ENCODE results near the gene FBF1. TPM values are rescaled to one million over a fixed set of nuclear protein-coding genes. Genes with fewer than 3 reads are reported as not detected.

Gene FBF1
- total and polyA plus RNA-seq, 9 of the 15 experiments (the other 6 are each of a cell fraction or from before 2014, with no cell fraction given) = 0.46 to 14.9 (median 7.5) TPM

GRCh38 chr17:75902406-75902805, 38.4 kb downstream of the FBF1 start:
- DNase-seq (ENCODE audit: extremely low read depth in 1 of 4, low spot score in 3 of 4) = no peak
- in situ Hi-C loops (cut with MboI) = no loop called here

More at GRCh38 chr17:75902406-75902805, 38.4 kb downstream of the FBF1 start:
- no peak for TF ChIP-seq ZNF830 (CRISPR knock-in tag; IDR thresholded peaks at IDR 0.05)
- no peak for TF ChIP-seq ETV5 (CRISPR knock-in tag; IDR thresholded peaks at IDR 0.05; ENCODE audit: low read depth)
- TF ChIP-seq ZNF263 (CRISPR knock-in tag; IDR thresholded peaks at IDR 0.05; ENCODE audit: borderline replicate concordance) = no peak
- TF ChIP-seq ZBTB11 (CRISPR knock-in tag; IDR thresholded peaks at IDR 0.05) = no peak
- TF ChIP-seq ASH1L (IDR thresholded peaks at IDR 0.05; ENCODE audit: borderline replicate concordance, low read depth, partially characterized antibody) = no peak
- no peak for TF ChIP-seq RNF219 (CRISPR knock-in tag; IDR thresholded peaks at IDR 0.05)
- no peak for TF ChIP-seq MEF2A (IDR thresholded peaks at IDR 0.05; ENCODE audit: control insufficient read depth, low read depth, low read length)
- ChIA-PET CTCF (ENCODE audit: low intra/inter-chr PET ratio) (no interaction called here), POLR2A (interaction anchor here (0.6 to 1.2 kb wide), 6 partner anchors 9 to 640 kb away, joined by 3 to 4 read pairs (median 4); no protein-coding TSS in a partner anchor)
- no peaks in the 10 kb centered on the region for H4K20me1 ChIP-seq (replicated peaks; ENCODE audit: control insufficient read depth, insufficient read depth, low read length)
- H3K4me3 ChIP-seq = no peak overlapping the region
- no peak overlapping the region for H2AFZ ChIP-seq (ENCODE audit: low read depth, low read length)
- no peaks in the 10 kb centered on the region for H3K9me1 ChIP-seq (ENCODE audit: control insufficient read depth, insufficient read depth, low read length)
- peaks cover 6 to 62% of the 10 kb centered on the region in 2 experiments; a peak in 4 of 5 replicates for H3K4me1 ChIP-seq (replicated peaks in 1 of 2; ENCODE audit: control insufficient read depth in 2 of 2, insufficient read depth in 2 of 2, low read length in 2 of 2)
- peaks cover 20% of the 10 kb centered on the region for H3K79me2 ChIP-seq (ENCODE audit: control insufficient read depth, insufficient read depth, low read length)
- no peak for FAIRE-seq
- H3K4me2 ChIP-seq (ENCODE audit: insufficient read depth, low read length) = no peak overlapping the region
- intact Hi-C loops (cut with micrococcal nuclease) = no loop called here
- no peak for ATAC-seq
- no peak overlapping the region for H3K9ac ChIP-seq (ENCODE audit: insufficient read depth in 1 of 2, low read depth in 2 of 2, low read length in 2 of 2)
- no peak overlapping the region for H3K27ac ChIP-seq (ENCODE audit: extremely low read depth, low read depth, low read length)
- H3K36me3 ChIP-seq (ENCODE audit: control insufficient read depth, insufficient read depth, low read length) = peaks cover 61% of the 10 kb centered on the region; the same call in 2 of the 3 replicates
- H3K27me3 ChIP-seq (ENCODE audit: control insufficient read depth in 2 of 2, insufficient read depth in 2 of 2, low read length in 2 of 2) = no peaks in the 10 kb centered on the region
- H3K9me3 ChIP-seq (replicated peaks; ENCODE audit: control insufficient read depth, insufficient read depth, low read depth, low read length) = no peaks in the 10 kb centered on the region
- TSS peak; percentile 9 for BruUV-seq (replicated peaks)
- 99% methylated on average over 6 of the region's 6 CpGs for WGBS (ENCODE audit: insufficient coverage, low coverage, missing lambda C conversion rate)
